ENCODE data around the gene FTCD.
"Not testable (repeated sequence)": the region's sequence is repeated elsewhere in the genome, so short reads cannot be mapped to it uniquely, and the experiment has no call there.

Gene FTCD, protein sequence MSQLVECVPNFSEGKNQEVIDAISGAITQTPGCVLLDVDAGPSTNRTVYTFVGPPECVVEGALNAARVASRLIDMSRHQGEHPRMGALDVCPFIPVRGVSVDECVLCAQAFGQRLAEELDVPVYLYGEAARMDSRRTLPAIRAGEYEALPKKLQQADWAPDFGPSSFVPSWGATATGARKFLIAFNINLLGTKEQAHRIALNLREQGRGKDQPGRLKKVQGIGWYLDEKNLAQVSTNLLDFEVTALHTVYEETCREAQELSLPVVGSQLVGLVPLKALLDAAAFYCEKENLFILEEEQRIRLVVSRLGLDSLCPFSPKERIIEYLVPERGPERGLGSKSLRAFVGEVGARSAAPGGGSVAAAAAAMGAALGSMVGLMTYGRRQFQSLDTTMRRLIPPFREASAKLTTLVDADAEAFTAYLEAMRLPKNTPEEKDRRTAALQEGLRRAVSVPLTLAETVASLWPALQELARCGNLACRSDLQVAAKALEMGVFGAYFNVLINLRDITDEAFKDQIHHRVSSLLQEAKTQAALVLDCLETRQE

DNA sequence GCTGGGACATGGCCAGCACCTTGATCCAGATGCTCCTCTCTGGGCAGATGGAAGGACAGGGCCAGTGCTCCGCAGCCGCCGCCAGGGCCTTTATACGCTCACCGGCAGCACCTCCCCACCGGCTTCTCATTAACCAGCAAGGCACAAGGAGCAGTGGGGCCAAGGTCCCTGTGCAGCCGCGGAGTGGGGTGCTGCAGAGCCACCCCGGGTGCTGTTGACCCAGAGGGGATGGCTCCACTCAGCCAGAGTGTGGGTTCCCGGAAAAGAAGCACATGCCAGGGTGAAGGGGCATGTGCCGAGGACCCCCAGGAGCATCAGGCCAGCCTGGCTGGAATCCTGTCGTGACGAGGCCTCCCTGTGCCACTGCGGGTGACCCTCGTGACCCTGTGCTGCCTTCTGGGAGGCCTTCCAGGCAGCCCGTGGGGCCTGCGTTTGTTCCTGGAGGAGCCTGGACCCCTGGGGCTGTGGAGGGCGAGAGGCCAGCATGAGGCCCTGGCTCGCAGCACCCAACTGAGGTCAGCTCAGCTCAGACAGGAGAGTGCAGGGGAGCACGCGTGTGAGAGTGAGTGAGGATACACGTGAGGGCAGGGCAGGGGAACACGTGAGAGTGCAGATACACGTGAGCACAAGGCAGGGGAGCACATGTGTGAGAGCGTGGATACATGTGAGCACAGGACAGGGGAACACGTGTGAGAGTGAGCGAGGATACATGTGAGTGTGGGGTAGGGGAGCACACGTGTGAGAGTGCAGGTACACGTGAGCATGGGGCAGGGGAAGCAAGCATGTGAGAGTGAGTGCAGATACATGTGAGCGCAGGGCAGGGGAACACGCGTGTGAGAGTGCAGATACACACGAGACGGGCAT lies at the start of gene FTCD:
FTCD (minus strand) TSS at position 66 of the 864 bp plus-strand sequence; CDS start at position 10, 56 bp downstream.
- no peak for DNase-seq

DNA sequence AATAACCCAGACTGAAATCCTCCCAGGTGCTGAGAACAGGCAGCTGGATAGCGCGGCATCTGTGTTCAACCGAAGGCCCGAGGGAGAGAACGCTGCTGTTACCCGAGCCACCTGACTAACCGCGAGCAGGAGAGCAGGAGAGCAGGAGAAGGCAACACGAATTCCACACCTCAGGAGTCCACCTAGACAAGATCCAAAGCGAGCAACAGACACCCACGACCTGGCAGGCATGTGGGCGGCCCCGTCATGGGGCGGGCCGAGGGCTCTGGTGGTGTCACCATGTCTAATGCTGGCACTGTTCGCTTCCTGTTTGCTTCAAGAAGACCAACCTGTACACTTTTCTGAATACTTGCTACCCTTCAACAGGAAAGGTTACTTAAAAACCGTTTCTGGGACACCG lies 49.8 kb upstream of the FTCD start:
- no peak for DNase-seq

DNA sequence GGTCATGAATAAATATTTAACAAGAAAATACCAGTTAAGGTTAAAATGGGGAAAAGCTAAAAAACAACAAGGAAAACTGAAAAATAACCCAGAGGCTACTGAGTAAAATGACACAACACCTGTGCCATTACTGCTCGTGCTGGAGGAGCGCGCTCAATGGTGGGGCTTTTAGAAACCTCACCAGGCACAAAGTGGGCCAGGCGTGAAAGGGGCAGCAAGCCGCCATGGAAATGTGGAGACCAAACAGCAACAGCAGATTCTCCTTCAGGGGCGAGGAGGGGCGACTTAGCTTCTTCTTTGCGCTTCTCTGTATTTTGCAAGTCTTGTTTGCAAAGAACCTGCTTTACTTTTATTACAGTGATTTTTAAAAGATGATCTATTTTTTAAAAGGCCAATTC lies 47.8 kb upstream of the FTCD start:
- DNase-seq: no peak

DNA sequence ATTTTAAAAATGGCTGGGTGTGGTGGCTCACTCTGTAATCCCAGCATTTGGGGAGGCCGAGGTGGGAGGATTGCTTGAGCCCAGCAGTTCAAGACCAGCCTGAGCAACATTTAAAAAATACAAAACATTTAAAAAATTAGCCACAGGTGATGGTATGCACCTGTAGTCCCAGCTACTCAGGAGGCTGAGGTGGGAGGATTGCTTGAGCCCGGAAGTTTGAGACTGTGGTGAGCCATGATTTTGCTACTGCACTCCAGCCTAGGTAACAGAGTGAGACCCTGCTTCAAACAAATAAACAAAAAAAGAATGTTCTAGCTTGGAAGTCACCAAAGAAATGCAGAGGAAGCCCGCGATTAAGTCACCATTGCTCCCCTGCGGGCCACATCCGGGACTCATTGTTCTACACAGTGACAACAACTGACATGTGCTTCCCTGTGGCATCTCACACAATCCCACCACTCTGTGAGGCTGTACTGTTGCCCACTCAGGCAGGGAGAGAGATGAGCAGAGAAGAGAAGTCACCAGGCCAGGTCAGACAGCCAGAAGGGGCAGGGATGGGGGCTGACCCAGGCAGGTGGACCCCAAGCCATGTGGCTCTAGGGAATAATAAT lies 47.3 kb upstream of the FTCD start:
- DNase-seq: no peak

DNA sequence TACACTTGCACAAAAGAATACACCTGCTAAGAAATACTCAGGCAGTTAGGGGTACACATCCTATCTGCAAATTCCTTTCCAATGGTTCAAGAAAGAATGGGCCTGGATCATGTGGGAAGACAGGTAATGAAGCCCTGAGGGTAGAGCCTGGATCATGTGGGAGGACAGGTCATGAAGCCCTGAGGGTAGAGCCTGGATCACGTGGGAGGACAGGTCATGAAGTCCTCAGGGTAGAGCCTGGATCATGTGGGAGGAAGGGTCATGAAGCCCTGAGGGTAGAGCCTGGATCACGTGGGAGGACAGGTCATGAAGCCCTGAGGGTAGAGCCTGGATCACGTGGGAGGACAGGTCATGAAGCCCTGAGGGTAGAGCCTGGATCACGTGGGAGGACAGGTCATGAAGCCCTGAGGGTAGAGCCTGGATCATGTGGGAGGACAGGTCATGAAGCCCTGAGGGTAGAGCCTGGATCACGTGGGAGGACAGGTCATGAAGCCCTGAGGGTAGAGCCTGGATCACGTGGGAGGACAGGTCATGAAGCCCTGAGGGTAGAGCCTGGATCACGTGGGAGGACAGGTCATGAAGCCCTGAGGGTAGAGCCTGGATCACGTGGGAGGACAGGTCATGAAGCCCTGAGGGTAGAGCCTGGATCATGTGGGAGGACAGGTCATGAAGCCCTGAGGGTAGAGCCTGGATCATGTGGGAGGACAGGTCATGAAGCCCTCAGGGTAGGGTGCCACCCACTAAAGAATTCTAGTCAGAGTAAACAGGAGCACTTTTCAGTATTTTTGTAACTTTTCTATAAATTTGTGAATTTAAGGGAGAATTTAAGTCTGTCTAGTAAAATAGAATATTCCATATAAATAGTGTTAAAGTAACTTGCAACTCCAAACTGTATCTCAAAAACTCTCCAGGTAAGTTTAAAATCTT lies 45.8 kb upstream of the FTCD start:
- not testable (repeated sequence) for DNase-seq

DNA sequence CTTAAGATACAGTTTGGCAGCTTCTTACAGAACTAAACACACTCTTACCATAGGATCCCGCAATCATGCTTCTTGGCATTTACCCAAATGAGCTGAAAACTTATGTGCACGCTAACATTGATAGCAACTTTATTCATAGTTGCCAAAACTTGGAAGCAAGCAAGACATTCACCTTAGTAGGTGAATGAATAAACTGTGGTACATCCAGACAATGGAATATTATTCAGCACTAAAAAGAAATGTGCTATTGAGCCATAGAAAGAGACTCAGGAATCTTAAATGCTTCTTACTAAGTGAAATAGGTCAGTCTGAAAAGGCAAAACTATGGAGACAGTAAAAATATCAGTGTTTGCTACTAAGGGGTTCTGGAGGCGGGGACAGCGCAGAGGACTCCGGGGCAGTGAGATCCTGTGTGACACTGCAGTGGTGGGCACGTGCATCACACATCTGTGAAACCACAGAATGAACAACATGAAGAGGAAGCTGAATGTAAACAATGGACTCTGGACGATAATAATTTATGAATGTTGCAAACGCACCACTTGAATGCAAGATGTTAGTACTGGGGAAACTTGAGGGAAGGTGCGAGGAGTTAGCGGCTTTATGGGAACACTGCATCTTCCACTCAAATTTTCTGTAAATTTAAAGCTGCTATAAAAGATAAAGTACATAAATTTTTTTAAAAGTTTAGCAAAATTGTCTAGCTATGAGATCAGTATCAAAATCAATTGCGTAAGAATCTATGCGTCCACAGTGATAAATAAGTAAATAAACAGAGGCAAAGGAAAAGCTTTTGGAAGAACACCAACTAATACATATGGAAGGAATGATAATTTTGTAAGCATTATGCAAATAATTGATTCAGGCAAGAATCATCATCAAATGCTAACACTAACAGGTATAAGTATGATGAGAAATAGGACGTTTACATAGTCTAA lies 44.3 kb upstream of the FTCD start:
- DNase-seq: no peak

DNA sequence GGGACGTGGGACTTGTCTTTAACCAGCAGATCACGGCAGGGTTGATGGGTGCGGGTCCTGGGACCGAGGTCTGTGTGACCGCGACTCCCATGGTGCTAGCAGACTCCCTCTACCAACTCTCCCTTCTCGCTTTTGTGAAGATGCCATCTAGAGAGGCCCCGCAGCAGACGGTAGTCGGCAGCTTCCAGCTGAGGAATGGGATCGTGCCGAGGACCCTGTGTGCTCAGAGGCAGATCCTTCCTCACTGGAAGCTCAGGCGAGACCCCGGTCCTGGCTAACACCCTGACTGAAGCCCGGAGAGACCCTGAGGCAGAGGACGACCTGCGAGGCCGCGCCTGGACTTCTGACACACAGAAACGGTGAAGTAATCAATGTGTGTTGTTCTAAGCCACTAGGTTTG lies 41.4 kb upstream of the FTCD start:
- no peak for DNase-seq

DNA sequence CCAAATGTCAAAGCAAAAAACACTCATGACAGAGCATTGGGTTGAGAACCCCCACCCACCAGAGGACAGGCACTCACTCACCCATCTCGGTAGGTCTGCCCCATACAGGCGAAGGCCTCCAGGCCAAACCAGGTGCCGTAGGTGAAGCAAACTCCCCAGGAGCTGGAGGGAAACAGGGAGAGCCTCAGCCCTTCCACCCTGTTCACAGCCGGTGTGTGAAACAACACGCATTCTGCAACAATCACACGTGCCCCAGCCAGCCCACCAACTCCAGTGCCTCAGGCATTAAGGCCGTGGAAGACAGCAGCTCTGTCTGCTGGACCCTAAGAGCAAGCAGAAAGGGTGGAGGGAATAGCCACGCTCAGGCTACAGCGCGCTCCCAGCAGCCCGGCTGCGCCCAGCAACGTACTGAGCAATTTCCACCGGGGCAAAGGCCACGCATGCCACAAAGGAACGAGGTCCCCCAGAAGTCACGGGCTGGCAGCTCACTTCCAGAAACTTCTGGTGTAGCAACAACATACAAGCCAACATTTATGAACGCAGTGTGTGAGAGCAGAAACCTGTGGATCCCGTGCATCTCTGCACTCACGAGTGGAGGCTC lies 40.3 kb upstream of the FTCD start:
- DNase-seq: no peak

DNA sequence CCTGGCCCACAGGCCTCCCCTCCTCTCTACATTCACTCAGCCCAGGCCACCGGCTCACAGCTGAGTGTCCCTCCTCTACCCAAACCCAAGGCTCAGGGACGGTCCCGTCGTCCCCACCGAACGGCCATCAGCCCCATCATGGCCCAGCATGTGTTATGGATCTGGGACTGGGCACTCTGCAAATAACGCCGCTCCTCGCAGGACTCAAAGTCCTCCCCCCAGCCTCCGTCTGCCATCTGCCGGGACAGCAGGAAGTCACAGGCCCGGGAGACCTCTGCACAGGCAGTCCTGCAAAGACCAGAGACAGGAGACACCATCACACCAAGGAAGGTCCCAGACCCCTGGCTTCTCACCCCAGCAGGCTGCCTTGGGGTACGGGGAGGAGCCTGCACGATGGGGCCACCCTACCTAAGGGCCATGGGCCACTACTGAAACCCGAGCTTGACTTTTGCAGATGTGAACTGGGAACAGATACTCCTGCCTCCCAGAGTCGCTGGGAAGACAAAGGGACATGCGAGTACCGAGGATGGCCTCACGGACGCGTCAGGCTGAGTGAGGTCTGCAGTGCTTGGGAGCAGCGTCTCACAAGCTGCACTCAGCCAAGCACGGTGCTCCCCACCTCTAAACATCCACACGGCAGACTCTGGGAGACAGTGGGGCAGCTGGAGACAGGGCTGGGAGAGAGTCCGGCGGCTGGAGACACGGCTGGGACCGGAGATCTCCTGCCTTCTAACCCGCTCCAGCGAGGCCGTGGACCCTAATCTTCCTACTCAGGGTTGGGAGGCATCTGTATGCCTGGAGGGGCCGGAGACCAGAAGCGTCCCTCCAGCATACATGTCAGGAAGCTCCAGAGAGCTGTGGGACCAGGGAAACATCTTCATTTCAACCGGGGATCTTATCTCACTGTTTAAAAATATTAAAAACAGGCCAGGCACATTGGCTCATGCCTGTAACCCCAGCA lies 39.3 kb upstream of the FTCD start:
- DNase-seq: no peak

DNA sequence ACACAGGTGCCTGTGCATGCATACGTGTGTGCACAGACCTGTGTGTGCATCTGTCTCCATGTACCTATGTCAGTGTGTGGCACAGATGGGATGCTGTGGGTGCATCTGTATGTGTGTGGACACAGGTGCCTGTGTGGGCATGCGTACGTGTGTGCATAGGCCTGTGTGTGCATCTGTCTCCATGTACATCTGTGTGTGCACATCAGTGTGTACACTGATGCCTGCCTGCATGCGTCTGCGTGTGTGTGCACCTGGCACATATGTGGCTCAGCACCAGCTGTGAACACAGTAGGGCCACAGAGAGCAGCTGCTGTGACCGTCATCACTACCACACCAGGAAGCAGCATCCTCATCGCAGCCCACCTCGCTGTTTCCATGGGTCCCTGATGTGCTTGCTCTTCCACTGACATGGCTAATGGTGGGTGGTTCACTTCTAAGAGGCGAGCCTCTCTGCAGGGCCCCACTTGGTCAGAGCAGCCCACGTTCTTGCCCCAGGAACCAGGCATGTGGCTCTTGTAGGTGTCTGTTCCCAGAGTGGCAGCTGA lies 38.5 kb upstream of the FTCD start:
- DNase-seq: no peak

DNA sequence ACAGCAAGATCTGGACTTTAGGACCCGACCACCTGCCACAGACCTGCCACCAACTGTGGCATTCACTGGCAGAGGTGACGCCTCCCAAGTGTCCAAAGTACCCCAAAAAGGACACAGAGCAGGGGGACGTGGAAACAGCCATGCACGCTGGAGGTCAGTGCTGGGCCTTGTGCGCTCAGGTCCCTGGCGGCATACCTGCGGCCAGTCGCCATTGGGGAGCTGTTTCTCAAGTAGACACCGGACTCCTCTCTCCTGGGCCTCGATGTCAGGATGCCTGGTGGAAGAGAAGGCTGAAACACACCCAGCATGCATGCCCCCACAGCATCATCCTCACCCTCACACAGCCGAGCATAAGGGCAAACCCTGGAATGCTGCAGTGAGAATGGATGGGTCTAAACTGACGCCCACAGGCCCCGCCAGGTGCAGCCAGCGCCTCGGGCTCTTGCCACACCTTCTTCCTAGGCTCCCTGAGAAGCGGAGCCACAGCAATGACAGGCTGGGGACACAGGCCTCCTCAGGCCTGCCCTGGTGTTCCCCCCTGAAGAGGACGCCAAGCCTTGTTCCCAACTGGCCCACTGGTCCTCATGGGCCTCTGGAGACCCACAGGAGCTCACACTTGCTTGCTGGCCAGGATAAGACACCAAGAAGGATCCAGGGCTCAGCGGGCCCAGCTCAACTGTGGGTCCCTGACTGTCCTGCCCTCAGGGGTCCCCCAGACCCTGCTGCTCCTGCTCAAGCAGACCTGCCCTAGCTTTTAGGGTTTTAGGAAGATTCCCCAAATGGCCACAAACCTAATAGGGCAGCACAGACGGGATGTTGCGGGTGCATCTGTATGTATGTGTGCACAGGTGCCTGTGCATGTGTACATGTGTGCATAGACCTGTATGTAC lies 36.6 kb upstream of the FTCD start:
- DNase-seq: no peak

DNA sequence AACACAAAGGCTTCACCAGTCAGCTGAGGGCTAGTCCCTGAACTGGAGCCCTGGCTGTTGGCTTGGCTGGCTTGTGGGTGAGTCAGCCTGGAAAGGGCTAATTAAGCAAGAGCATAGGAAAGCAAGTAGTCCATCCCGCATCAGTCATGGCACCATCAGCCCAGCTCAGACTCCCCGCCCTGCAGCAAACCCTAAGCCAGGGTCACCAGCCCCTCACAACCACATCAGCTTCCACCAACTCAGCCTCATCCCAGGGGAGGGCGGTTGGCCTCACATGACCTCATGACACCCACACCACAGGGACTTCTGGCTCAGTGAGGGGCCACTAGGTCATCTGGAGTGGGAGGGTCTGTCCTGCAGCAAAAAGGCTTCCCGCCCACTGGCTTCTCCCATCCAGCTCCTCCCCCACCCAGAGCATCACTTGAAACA lies 35.9 kb upstream of the FTCD start:
- DNase-seq: no peak

DNA sequence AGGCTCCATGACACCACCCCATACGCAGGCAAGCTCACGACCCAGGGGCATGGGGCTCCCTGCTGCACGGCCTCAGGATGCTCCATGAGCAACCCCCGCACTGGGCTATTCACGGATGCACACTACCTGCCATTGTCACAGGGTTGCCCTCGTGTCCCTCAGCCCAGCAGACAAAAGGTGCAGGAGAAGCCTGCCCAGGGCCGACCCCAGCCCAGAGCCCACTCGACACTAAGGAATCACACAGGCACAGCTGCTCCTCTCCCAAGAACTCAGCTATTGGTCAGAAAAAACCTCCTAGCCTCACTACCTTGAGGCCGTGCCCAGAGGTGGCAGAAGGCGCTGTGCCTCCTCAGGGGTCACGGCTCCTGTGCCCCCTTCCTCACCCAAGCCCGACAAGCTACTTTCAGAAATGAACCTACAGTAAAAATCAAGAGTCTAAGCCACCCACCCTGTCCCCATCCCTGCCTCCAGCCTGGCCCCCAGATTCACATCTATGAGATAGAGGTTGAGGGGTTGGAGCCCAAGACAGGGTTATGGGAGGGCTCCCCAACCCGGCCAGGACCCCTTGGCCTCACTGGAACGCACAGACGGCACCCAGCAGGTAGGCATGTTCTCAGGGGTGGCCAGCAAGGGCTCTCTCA lies 35.2 kb upstream of the FTCD start:
- no peak for DNase-seq

DNA sequence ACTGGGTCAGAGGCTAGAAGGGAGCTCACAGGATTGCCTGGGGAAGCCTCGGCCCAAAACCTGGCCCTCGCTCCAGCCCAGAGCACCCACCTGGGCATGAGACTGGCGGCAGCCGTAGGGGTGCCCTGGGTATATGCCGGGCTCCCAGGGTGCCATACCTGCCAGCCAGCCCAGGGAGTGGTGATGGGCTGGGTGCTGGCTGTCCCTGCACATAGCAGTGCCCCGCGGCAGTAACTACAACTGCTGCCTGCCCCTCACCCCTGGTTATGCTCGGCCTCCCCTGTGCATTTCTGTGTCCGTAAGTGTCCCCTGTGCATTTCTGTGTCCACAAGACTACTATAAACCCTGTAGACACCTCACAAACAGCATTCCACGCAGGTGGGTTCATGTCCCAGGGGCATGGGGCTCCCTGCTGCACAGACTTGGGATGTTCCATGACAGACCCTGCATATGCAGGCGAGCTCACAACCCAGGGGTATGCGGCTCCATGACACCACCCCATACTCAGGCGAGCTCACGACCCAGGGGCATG lies 34.6 kb upstream of the FTCD start:
- DNase-seq: no peak

DNA sequence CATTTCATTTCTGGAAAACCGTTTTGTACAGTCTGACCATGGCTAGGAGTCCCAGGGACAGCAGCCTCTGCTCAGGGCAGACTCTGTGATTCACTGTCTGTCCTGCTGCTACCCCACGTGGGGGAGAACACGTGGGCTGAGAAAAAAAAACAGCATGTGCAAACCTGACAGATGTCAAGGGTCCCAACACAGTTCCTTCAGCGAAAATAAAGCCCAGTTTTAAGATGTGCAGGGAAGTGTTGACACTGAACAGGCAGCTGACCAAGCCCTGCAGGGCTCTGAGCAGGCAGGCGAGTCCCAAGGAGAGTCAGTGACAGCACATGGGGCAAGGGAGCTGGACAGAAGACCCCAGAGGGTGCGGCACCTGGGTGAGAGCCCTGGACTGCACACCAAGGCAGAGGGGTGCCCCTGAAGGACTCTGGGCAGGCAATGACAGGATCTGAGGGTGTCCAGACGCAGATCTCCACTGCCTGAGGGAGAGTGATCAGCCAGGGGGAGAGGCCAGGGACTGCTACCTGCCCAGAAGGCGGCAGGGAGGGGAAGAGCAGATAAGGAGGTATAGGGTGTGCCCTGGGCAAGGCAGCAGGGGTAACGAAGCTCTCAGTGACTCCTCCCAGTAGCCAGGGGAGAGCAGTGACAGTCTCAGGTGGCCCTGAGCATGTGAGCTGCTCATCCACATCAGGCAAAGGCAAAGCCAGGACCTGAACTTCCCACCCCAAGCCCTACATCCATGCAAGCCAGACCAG lies 34.0 kb upstream of the FTCD start:
- no peak for DNase-seq

All from GOT3 (cell line).